Naive thymus-derived CD8-positive, alpha-beta T cell (primary cell): Measurements from ENCODE around the gene CDKN3. TPM values are rescaled to one million over a fixed set of nuclear protein-coding genes. Genes with fewer than 3 reads are reported as not detected.
"Not testable (repeated sequence)": the region's sequence is repeated elsewhere in the genome, so short reads cannot be mapped to it uniquely, and the experiment has no call there.

Experiments used
- ATAC-seq, 2 donors: fragments of 150-1000 bp; cut with Tn5 transposase in 1 of 2; sonication (Bioruptor Pico), chemical (Tn5 transposase) in 1 of 2; 1 replicate in 1 of 2; 2 replicates in 1 of 2; pipeline ENCODE4 v1.10.0; 2021; ENCODE audit warnings: mild to moderate bottlenecking in 2 of 2, moderate library complexity in 2 of 2
- POLR2A ChIA-PET: fragments of 350-600 bp; sonication (Branson Sonifier 250); formaldehyde crosslinking; loops from one replicate; lab custom pipeline; 2021; ENCODE audit warnings: antibody characterized with exemption; lab: Charles Lee
- DNase-seq, 10 donors: peaks; one replicate each; pipeline versions ENCODE4 v3.0.0 to v3.0.0-alpha.2; 2020 to 2022
- H3K27ac Mint-ChIP-seq, 10 donors: one replicate each; pipeline ENCODE4 v1.8.0; 2020 to 2022; ENCODE audit warnings: mild to moderate bottlenecking in 10 of 10, mixed read lengths in 10 of 10, moderate library complexity in 4 of 10, inconsistent platforms in 1 of 10
- H3K27me3 Mint-ChIP-seq, 5 donors: one replicate each; pipeline ENCODE4 v1.8.0; 2021 to 2022; ENCODE audit warnings: mixed read lengths in 5 of 5
- H3K36me3 Mint-ChIP-seq, 3 donors: one replicate each; pipeline ENCODE4 v1.8.0; 2020 to 2022; ENCODE audit warnings: mixed read lengths in 3 of 3, mild to moderate bottlenecking in 2 of 3, inconsistent platforms in 1 of 3
- H3K4me1 Mint-ChIP-seq, 4 donors: one replicate each; pipeline ENCODE4 v1.8.0; 2021 to 2022; ENCODE audit warnings: mixed read lengths in 4 of 4
- H3K4me3 Mint-ChIP-seq, 10 donors: one replicate each; pipeline ENCODE4 v1.8.0; 2020 to 2022; ENCODE audit warnings: mild to moderate bottlenecking in 10 of 10, mixed read lengths in 10 of 10, moderate library complexity in 6 of 10, inconsistent platforms in 1 of 10
- H3K9me3 Mint-ChIP-seq, 9 donors: one replicate each; pipeline ENCODE4 v1.8.0; 2020 to 2022; ENCODE audit warnings: mixed read lengths in 9 of 9, mild to moderate bottlenecking in 3 of 9, inconsistent platforms in 1 of 9, moderate library complexity in 1 of 9
- polyA plus RNA-seq, 3 donors: library from polyadenylated mRNA; unstranded; fragments of 300-500 nt; fragmentation: Illumina TruSeq; gene quantifications; one replicate each; pipeline ENCODE4 v1.2.3, GENCODE V29; 2021
- total RNA-seq, 8 experiments: library from RNA in 2 of 8; stranded (reverse) in 2 of 8; gene quantifications; one replicate each; pipeline ENCODE4 v1.2.3 and lab custom pipeline; 2021 to 2026

Gene CDKN3
- total and polyA plus RNA-seq, 5 experiments from 2014 or later, result 1.1 to 3.2 (median 2.2) TPM

DNA sequence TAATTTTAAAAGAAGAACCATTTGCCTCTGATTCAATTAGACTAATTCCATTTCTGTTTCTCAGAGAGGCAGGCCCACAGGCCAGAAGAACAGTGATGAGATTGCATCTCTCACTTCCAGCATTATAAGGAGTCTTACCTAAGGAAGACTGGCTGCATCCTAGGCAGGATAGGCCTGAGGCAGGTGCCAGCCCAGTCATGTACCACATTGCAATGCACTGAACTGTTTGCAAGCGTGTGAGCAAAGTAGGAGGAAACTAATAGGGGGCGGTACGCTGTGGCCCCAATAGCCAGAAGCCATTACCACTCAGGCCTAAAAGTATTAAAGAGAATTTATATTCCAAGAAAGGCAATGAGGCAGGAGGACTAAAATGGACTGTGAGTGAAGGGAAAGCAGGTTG, 56.4 kb downstream of the CDKN3 start:
- no peak for DNase-seq
- POLR2A ChIA-PET, result no interaction called here
- H3K27me3 Mint-ChIP-seq, result no peaks in the 10 kb centered on the region
- peaks cover 0 to 3% (median 0%) of the 10 kb centered on the region in 4 donors for H3K4me1 Mint-ChIP-seq
- no peak overlapping the region for H3K27ac Mint-ChIP-seq
- no peaks in the 10 kb centered on the region for H3K36me3 Mint-ChIP-seq
- ATAC-seq, result no peak
- no peaks in the 10 kb centered on the region for H3K9me3 Mint-ChIP-seq
- no peak overlapping the region for H3K4me3 Mint-ChIP-seq

DNA sequence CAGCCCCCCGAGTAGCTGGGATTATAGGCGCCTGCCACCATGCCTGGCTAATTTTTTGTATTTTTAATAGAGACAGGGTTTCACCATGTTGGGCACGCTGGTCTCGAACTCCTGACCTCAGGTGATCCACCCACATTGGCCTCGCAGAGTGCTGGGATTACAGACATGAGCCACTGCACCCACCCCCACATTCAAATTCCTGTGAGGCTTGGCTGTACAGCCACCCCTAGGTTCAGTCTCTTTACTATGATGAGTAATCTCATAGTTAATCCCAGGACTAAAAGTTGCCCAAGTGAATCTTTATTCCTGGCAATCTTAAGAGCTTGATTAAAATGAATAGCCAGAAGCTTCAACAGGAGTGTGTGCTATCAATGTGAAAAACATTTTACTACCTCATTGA, 57.2 kb downstream of the CDKN3 start:
- POLR2A ChIA-PET, H3K27ac Mint-ChIP-seq, H3K36me3 Mint-ChIP-seq, H3K27me3 Mint-ChIP-seq, H3K4me3 Mint-ChIP-seq, H3K4me1 Mint-ChIP-seq, ATAC-seq, DNase-seq, H3K9me3 Mint-ChIP-seq: not testable (repeated sequence)

DNA sequence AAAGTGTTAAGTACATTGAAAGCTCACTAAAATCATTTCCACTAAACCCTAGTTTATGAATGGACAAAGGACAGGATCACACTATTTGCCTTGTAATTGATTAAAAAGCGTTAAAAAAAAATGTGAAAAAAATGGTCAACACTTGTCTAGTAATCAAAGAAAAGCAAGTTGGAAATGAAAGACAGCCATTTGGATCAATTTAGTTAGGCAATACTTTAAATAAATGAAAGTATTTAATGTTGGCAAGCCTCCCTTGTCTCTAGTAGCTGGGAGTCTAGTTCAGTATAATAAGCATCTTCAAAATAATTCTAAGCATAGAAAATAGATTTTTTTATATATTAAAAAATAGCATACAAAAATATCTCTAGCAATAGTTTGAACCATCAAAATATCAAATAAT, 58.6 kb downstream of the CDKN3 start:
- ATAC-seq (no peak), DNase-seq (no peak)
- H3K9me3 Mint-ChIP-seq, result peaks cover 0 to 7% (median 0%) of the 10 kb centered on the region in 9 donors
- no peak overlapping the region for H3K27ac Mint-ChIP-seq
- H3K4me3 Mint-ChIP-seq, result no peak overlapping the region
- peaks cover 0 to 3% (median 0%) of the 10 kb centered on the region in 3 donors for H3K36me3 Mint-ChIP-seq
- H3K27me3 Mint-ChIP-seq, result no peaks in the 10 kb centered on the region
- H3K4me1 Mint-ChIP-seq, result peaks cover 0 to 3% (median 0%) of the 10 kb centered on the region in 4 donors
- POLR2A ChIA-PET, result no interaction called here

DNA sequence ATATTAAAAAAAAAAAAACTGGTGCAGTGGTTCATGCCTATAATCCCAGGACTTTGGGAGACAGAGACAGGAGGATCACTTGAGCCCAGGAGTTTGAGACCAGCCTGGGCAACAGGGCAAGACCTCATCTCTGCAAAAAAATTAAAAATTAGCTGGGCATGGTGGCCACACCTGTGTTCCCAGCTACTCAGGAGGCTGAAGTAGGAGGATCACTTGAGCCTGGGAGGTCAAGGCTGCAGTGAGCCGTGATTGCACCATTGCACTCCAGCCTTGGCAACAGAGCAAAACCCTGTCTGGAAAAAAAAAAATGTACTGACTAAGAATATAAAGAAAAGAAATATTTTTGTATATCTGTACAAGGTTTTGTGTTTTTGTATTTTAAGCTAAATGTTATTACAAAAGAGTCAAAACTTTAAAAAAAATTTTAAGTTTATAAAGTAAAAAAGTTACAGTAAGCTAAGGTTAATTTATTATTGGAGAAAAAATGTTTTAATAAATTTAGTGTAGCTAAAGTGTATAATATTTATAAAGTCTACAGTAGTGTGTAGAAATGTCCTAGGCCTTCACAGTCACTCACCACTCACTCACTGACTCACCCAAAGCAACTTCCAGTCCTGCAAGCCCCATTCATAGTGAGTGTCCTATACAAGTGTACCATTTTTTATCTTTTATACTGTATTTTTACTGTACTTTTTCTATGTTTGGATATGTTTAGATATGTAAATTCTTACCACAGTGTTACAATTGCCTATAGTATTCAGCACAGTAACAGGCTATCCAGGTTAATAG, 60.2 kb downstream of the CDKN3 start:
- H3K36me3 Mint-ChIP-seq, H3K4me1 Mint-ChIP-seq, H3K27ac Mint-ChIP-seq, H3K4me3 Mint-ChIP-seq, H3K9me3 Mint-ChIP-seq, DNase-seq, H3K27me3 Mint-ChIP-seq, POLR2A ChIA-PET, ATAC-seq: not testable (repeated sequence)

DNA sequence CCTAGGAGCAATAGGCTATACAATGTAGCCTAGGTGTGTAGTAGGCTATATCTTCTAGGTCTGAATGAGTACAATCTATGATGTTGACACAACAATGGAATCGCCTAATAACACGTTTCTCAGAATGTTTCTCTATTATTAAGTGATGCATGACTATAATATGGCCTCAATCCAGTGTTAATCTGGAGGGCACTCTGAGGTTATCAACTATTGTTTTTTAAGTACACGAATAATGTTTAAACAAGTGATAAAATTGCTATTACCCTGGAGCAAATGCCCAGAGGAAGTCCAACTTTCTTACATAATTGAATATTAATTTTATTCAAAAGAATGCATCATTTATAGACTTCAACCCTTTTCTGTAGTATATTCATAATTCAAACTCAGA, 60.8 kb downstream of the CDKN3 start:
- Mint-ChIP-seq H3K4me1 (no peaks in the 10 kb centered on the region), H3K4me3 (no peak overlapping the region), H3K27ac (no peak overlapping the region), H3K36me3 (peaks cover 0 to 3% (median 0%) of the 10 kb centered on the region in 3 donors), H3K9me3 (peaks cover 0 to 7% (median 0%) of the 10 kb centered on the region in 9 donors), H3K27me3 (no peaks in the 10 kb centered on the region)
- ATAC-seq (no peak), DNase-seq (no peak)
- POLR2A ChIA-PET, result no interaction called here

DNA sequence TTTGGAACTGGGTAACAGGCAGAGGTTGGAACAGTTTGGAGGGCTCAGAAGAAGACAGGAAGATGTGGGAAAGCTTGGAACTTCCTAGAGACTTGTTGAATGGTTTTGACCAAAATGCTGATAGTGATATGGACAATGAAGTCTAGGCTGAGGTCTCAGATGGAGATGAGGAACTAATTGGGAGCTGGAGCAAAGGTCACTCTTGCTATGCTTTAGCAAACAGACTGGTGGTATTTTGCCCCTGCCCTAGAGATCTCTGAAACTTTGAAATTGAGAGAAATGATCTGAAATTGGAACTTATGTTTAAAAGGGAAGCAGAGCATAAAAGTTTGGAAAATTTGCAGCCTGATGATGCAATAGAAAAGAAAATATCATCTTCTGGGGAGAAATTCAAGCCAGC, 61.7 kb downstream of the CDKN3 start:
- H3K27ac Mint-ChIP-seq, H3K36me3 Mint-ChIP-seq, ATAC-seq, H3K4me1 Mint-ChIP-seq, DNase-seq, H3K4me3 Mint-ChIP-seq, H3K9me3 Mint-ChIP-seq, POLR2A ChIA-PET, H3K27me3 Mint-ChIP-seq: not testable (repeated sequence)

DNA sequence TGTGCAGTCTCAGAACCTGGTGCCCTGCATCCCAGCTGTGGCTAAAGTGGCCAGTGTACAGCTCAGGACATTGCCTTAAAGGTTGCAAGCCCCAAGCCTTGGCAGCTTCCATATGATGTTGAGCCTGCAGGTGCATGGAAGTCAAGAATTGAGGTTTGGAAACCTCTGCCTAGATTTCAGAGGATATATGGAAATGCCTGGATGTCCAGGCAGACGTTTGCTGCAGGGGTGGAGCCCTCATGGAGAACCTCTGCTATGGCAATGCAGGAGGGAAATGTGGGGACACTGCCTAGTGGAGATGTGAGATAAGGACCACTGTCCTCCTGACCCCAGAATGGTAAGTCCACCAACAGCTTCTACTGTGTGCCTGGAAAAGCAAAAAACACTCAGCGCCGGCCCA, 62.3 kb downstream of the CDKN3 start:
- Mint-ChIP-seq H3K27ac (no peak overlapping the region), H3K27me3 (no peaks in the 10 kb centered on the region), H3K4me1 (no peaks in the 10 kb centered on the region), H3K4me3 (no peak overlapping the region), H3K9me3 (peaks cover 0 to 7% (median 0%) of the 10 kb centered on the region in 9 donors), H3K36me3 (peaks cover 0 to 3% (median 0%) of the 10 kb centered on the region in 3 donors)
- ATAC-seq (no peak), DNase-seq (no peak)
- POLR2A ChIA-PET, result no interaction called here

DNA sequence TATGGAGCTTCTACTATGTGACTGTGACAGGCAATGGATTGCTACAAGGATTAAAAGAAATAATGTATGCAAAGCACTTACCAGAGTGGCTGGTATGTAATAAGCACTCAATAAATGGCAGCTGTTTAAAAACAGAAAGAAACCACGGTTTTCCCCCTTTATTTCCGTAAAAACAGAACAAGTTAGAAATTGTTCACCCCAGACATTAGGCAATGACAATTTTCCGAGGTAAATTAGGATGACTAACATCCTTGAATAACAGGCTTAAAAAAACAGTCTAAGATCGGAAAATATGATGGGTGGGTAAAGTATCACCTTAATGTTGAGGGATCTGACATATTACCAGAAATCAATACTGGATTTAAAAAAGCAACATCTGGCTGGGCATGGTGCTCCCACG, 65.2 kb downstream of the CDKN3 start:
- POLR2A ChIA-PET, result no interaction called here
- no peak overlapping the region for H3K4me3 Mint-ChIP-seq
- H3K9me3 Mint-ChIP-seq, result peaks cover 0 to 14% (median 3%) of the 10 kb centered on the region in 9 donors
- DNase-seq, result no peak
- peaks cover 0 to 4% (median 3%) of the 10 kb centered on the region in 3 donors for H3K36me3 Mint-ChIP-seq
- no peak overlapping the region for H3K27ac Mint-ChIP-seq
- no peaks in the 10 kb centered on the region for H3K4me1 Mint-ChIP-seq
- no peak for ATAC-seq
- no peaks in the 10 kb centered on the region for H3K27me3 Mint-ChIP-seq

DNA sequence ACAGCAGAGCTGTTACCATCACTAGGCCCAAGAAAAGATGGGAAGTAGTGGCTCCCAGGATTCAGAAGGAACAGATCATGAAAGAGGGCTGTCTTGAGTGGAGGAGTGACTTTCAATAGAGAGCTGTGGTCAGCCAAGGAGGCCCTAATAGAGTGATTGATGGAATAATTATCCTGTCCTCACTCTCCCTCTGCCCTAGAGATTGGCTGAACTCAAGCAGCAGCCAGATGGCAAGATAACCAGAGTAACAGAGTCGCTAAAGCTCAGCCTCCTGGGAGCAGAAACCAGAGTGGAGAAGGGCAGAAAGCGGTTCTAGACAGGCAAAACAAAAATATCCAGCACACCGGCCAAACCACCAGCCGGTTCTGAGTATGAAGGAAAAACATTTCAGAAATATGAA, 68.8 kb downstream of the CDKN3 start:
- POLR2A ChIA-PET, result no interaction called here
- Mint-ChIP-seq H3K27me3 (no peaks in the 10 kb centered on the region), H3K9me3 (peaks cover 3 to 18% (median 13%) of the 10 kb centered on the region in 9 donors), H3K36me3 (peaks cover 6 to 24% (median 18%) of the 10 kb centered on the region in 3 donors), H3K4me1 (peaks cover 0 to 3% (median 0%) of the 10 kb centered on the region in 4 donors), H3K27ac (peak overlapping the region in 1 of 10 donors; percentile 27), H3K4me3 (no peak overlapping the region)
- ATAC-seq (no peak), DNase-seq (no peak)

DNA sequence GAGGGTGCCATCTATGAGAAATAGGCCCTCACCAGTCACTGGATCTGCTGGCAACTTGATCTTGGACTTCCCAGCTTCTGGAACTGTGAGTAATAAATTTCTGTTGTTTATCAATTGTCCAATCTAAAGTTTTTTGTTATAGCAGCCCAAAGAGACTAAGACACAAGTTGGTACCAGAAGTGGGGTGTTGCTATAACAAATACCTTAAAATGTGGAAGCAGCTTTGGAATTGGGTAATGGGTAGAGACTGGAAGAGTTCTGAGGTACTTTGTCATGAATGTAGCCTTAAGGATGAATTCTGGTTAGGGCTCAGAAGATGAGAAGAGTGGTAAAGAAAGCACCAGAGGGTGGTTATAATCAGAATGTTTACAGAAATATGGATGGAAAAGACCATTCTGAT, 70.5 kb downstream of the CDKN3 start:
- Mint-ChIP-seq H3K27ac (no peak overlapping the region), H3K36me3 (peaks cover 13 to 28% (median 18%) of the 10 kb centered on the region in 3 donors), H3K4me1 (peaks cover 0 to 3% (median 0%) of the 10 kb centered on the region in 4 donors), H3K9me3 (peaks cover 3 to 18% (median 13%) of the 10 kb centered on the region in 9 donors), H3K27me3 (no peaks in the 10 kb centered on the region), H3K4me3 (no peak overlapping the region)
- DNase-seq, result no peak
- POLR2A ChIA-PET, result interaction anchor here (0.6 kb wide), 1 partner anchor 22 kb away, joined by 7 read pairs; no protein-coding TSS in a partner anchor
- ATAC-seq, result no peak

Other genes starting within 250 kb of the CDKN3 start
- gene CNIH1, start 44.4 kb downstream of the CDKN3 start, total RNA-seq, result 10 to 100 TPM; 50.4 to 51.1 TPM
- 10 to 100 TPM; 79.3 to 97.7 (median 87.3) TPM for gene CNIH1, start 44.4 kb downstream of the CDKN3 start, polyA plus RNA-seq
- 10 to 100 TPM; 34.4 to 38.3 TPM for gene GMFB, start 92.0 kb downstream of the CDKN3 start, total RNA-seq
- 10 to 100 TPM in 2 of 3 donors, 1 to 10 TPM in 1; 9.2 to 13.9 (median 11.0) TPM for gene GMFB, start 92.0 kb downstream of the CDKN3 start, polyA plus RNA-seq
- gene CGRRF1, start 112.9 kb downstream of the CDKN3 start, total RNA-seq, result 10 to 100 TPM; 24.3 to 26.2 TPM
- gene CGRRF1, start 112.9 kb downstream of the CDKN3 start, polyA plus RNA-seq, result 10 to 100 TPM; 19.4 to 29.2 (median 24.0) TPM
- gene SAMD4A, start 170.1 kb downstream of the CDKN3 start, total RNA-seq, result under 1 TPM; 0.85 to 0.99 TPM
- not detected for gene SAMD4A, start 170.1 kb downstream of the CDKN3 start, polyA plus RNA-seq